ENCODE data around the gene ZMYM2.

The ZMYM2 gene

DNA sequence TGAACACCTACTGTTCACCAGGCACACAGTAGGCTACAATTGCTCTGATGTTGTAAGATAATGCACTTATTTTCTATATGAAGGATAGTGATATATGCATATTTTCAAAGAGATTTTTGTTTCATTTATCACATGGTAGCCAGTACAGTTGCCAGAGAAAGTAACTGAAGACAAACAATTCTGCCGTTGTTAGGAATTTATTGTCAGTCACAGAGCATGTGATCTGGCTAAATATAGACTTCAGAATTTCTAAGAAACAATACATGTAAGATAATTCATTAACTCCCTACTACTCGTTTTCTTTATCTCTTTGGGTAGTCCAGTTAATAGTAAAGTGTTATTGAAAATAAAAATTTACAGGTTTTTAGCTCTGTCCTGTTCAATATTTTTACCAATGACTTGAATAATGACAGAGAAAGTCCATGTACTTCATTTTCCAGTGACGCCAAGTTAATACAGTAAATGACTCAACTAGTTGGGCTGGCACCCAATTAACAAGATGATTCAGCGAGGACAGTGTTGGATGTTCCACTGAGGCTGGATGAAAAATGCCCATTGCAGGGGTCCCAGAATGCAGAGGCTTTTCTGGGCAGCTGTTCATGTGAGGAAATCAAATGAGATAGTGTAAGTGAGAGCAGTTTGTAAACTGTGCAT, 166.7 kb downstream of the ZMYM2 start:
- H2AFZ ChIP-seq (ENCODE audit: low read depth) = no peak overlapping the region
- H3K4me2 ChIP-seq = no peak overlapping the region

DNA sequence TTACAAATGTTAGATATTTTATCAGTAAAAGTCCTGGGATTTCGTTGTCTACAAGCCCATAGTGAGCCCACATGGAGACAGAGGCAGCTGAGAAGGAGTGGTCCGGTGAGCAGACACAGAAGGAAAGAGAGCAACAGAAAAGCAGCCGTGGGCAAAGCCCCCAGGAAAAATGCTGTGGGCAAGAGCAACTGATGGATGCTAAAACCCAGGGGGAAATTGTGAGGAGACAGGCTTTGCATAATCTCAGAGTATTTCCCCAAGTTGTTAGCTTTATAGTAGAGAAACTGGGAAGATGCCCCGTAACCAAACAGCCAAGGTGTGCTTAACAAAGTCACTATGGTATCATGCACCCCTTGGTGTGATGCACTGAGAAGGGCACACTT, 167.2 kb downstream of the ZMYM2 start:
- Histone ChIP-seq H4K20me1 (ENCODE audit: insufficient read depth) (no peaks in the 10 kb centered on the region), H3K36me3 (ENCODE audit: insufficient read depth) (no peaks in the 10 kb centered on the region), H3K9ac (no peak overlapping the region), H3K27ac (peak overlapping the region; percentile 80; the same call in 1 of the 2 replicates), H3K4me3 (IDR thresholded peaks at IDR 0.05; ENCODE audit: insufficient read depth, low read depth, low read length) (no peak overlapping the region), H3K4me1 (ENCODE audit: low read depth, poor library complexity, severe bottlenecking) (peaks cover 28% of the 10 kb centered on the region), H3K79me2 (ENCODE audit: insufficient read depth, low read depth) (no peaks in the 10 kb centered on the region), H3K27me3 (ENCODE audit: insufficient read depth, low read depth) (no peaks in the 10 kb centered on the region), H3K4me2 (no peak overlapping the region), H2AFZ (ENCODE audit: low read depth) (peak overlapping the region; percentile 83; the same call in 1 of the 2 replicates)
- TF ChIP-seq, protein P1, sequence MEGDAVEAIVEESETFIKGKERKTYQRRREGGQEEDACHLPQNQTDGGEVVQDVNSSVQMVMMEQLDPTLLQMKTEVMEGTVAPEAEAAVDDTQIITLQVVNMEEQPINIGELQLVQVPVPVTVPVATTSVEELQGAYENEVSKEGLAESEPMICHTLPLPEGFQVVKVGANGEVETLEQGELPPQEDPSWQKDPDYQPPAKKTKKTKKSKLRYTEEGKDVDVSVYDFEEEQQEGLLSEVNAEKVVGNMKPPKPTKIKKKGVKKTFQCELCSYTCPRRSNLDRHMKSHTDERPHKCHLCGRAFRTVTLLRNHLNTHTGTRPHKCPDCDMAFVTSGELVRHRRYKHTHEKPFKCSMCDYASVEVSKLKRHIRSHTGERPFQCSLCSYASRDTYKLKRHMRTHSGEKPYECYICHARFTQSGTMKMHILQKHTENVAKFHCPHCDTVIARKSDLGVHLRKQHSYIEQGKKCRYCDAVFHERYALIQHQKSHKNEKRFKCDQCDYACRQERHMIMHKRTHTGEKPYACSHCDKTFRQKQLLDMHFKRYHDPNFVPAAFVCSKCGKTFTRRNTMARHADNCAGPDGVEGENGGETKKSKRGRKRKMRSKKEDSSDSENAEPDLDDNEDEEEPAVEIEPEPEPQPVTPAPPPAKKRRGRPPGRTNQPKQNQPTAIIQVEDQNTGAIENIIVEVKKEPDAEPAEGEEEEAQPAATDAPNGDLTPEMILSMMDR (conservative IDR thresholded peaks at IDR 0.05; ENCODE audit: low read depth, low read length) = no peak

More for the DNA sequence above, 166.7 kb downstream of the ZMYM2 start:
- Histone ChIP-seq H3K9ac (no peak overlapping the region), H3K4me3 (IDR thresholded peaks at IDR 0.05; ENCODE audit: insufficient read depth, low read depth, low read length) (no peak overlapping the region), H3K4me1 (ENCODE audit: low read depth, poor library complexity, severe bottlenecking) (peaks cover 28% of the 10 kb centered on the region), H4K20me1 (ENCODE audit: insufficient read depth) (no peaks in the 10 kb centered on the region), H3K36me3 (ENCODE audit: insufficient read depth) (no peaks in the 10 kb centered on the region), H3K27ac (no peak overlapping the region), H3K79me2 (ENCODE audit: insufficient read depth, low read depth) (no peaks in the 10 kb centered on the region), H3K27me3 (ENCODE audit: insufficient read depth, low read depth) (no peaks in the 10 kb centered on the region)
- TF ChIP-seq, protein P1 (conservative IDR thresholded peaks at IDR 0.05; ENCODE audit: low read depth, low read length) = no peak

DNA sequence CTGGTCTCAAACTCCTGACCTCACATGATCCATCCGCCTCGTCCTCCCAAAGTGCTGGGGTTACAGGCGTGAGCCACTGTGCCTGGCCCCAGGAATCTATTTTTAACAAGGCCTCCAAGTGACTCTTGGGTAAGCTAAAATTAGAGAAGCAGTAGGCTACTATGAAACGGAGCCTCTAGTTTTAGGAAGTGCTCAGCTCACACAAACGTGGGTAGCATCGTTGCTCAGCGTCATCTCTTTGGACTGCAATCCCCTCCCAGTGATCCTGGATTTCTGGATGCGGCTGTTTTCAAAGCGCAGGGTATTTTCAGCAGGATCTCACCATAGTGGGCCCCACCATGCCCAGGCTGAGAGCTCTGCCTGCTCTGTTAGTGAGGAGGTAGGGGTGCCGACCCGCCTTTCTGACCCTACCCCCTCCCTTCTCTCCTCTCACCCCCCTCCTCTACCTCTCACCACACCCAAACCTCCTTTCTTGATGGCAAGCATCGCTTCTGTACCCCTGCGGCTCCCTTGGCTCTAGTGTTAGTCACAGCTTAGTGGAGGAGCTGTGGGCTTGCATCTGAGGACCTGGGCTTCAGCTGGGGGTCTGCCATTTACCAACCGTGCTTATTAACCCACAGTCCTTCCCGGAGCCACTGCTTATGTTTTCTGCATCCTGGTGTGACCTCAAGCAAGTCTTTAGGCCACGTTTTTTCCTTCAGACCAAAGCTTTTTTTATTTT, 168.2 kb downstream of the ZMYM2 start:
- no peaks in the 10 kb centered on the region for H3K27me3 ChIP-seq (ENCODE audit: insufficient read depth, low read depth)
- TF ChIP-seq, protein P1 (conservative IDR thresholded peaks at IDR 0.05; ENCODE audit: low read depth, low read length) = no peak
- H3K4me2 ChIP-seq = peak overlapping the region; percentile 77
- no peak overlapping the region for H3K4me3 ChIP-seq (IDR thresholded peaks at IDR 0.05; ENCODE audit: insufficient read depth, low read depth, low read length)
- no peaks in the 10 kb centered on the region for H3K36me3 ChIP-seq (ENCODE audit: insufficient read depth)
- no peaks in the 10 kb centered on the region for H3K79me2 ChIP-seq (ENCODE audit: insufficient read depth, low read depth)
- H3K9ac ChIP-seq = peak overlapping the region; percentile 32; the same call in 1 of the 2 replicates
- H2AFZ ChIP-seq (ENCODE audit: low read depth) = peak overlapping the region; percentile 83
- H4K20me1 ChIP-seq (ENCODE audit: insufficient read depth) = no peaks in the 10 kb centered on the region
- H3K4me1 ChIP-seq (ENCODE audit: low read depth, poor library complexity, severe bottlenecking) = peaks cover 28% of the 10 kb centered on the region
- H3K27ac ChIP-seq = peak overlapping the region; percentile 80

DNA sequence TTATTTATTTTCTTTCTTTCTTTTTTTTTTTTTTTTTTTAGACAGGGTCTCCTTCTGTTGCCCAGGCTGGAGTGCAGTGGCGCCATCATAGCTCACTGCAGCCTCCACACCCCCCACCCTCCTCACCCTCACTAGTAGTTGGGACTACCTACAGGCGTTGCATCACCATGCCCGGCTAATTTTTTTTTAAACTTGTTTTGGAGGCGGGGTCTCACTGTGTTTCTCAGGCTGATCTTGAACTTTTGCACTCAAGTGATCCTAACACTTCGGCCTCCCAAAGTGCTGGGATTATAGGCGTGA, 168.7 kb downstream of the ZMYM2 start:
- Histone ChIP-seq H3K27ac (peak overlapping the region; percentile 80), H2AFZ (ENCODE audit: low read depth) (peak overlapping the region; percentile 83), H4K20me1 (ENCODE audit: insufficient read depth) (no peaks in the 10 kb centered on the region), H3K9ac (peak overlapping the region; percentile 81; the same call in 1 of the 2 replicates), H3K4me3 (IDR thresholded peaks at IDR 0.05; ENCODE audit: insufficient read depth, low read depth, low read length) (no peak overlapping the region), H3K4me2 (peak overlapping the region; percentile 77), H3K36me3 (ENCODE audit: insufficient read depth) (no peaks in the 10 kb centered on the region), H3K4me1 (ENCODE audit: low read depth, poor library complexity, severe bottlenecking) (peaks cover 28% of the 10 kb centered on the region), H3K27me3 (ENCODE audit: insufficient read depth, low read depth) (no peaks in the 10 kb centered on the region), H3K79me2 (ENCODE audit: insufficient read depth, low read depth) (no peaks in the 10 kb centered on the region)
- TF ChIP-seq, protein P1 (conservative IDR thresholded peaks at IDR 0.05; ENCODE audit: low read depth, low read length) = no peak

All from KMS-11 (cell line).